Glomerular visceral epithelial cell (primary cell): ENCODE data around the gene DCPS.

ENCODE experiments used
- DNase-seq: peaks from one replicate; pipeline ENCODE4 v3.0.0-alpha.2; 2016; ENCODE audit errors: extremely low spot score

The DCPS gene

DNA sequence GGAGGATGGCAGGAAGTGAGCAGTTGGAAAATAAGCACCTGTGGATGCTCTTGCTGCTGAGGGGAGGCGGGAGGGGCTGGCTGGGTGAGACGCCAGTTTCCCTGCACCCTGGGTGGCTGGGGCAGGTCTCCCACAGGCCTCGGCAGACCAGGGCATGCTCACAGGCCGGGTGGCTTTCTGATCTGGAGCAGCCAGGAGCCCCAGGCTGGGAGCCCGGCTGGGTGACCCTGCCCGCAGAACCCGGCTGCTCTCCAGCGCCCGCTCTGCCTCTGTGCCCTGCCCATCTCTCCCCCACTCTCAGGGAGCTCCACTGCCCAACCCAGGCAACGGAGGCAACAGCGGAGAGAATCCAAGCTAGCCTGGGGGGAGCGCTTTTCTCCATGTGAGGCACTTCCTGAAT lies 24.6 kb downstream of the DCPS start:
- DNase-seq, result no peak

DNA sequence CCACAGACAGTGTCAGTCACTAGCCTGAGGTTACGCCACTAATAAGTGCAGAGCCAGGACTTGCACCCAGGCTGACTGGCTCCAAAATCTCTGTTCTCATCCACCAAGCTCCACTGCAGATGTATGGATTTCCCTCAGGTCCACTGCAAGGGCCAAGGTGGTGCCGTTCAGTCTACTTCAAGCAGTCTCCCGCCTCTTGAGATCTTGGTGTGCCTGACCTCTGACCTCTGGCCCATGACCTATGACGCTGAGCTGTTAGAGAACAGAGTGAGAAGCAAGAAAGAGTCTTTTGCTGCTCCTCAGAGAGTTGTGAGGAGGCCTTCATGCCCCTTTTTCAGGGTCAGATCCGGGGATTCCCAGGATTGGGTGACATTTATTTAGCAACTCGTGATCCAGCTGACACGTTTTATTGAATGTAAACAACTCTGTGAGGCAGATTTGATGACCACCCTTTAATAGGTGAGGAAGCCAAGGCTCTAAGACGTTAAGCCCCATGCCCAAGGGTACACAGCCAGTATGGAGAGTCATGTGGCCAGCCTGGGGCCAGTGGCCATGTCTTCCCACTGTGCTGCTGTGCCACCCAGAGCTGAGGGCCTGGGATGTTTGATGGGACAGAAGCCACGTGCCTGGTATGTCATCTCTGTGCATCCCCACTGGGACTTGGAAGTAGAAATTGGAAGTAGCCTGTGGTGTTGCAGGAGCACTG lies 25.2 kb downstream of the DCPS start:
- no peak for DNase-seq

DNA sequence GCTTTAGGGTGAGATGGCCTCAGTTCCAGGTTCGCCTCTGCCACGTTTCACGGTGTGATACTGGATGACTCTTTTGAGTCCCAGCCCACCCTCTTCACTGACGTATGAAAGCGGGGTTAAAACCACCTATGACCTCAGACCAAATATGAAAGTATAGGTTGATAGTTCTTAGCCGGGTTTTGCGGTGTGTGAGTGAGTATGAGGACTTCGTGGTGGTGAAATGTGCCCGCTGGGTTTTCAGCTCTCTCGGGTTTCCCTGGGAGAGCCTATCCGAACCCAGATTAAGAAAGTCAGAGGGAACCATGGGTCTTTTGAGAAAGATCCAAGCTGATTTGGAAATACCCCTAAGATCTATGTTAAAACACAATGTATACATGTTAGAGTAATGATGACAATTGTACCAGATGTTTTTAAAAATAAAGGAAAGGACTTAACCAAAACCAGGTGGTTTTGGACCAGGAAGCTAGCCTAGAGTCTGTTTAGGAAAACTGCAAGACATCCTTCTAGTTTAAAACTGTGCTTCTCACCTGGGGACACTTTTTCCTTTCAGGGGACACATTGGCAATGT lies 25.9 kb downstream of the DCPS start:
- DNase-seq, result no peak

DNA sequence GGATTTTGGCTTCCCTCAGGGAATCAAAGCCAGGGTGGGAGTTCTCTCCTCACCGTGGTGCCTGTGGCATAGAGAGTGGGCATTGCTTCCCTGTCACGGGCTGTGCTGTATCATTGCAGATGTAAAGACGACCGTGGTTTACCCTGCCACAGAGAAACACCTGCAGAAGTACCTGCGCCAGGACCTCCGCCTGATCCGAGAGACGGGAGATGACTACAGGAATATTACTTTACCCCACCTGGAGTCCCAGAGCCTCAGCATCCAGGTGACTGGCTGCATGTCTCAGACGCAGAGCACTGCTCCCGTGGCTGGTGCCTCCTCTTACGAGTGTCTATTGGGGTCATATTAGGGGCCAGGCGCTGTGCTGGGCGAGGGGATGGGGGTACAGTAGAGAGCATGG lies 27.4 kb downstream of the DCPS start:
- DNase-seq, result no peak

DNA sequence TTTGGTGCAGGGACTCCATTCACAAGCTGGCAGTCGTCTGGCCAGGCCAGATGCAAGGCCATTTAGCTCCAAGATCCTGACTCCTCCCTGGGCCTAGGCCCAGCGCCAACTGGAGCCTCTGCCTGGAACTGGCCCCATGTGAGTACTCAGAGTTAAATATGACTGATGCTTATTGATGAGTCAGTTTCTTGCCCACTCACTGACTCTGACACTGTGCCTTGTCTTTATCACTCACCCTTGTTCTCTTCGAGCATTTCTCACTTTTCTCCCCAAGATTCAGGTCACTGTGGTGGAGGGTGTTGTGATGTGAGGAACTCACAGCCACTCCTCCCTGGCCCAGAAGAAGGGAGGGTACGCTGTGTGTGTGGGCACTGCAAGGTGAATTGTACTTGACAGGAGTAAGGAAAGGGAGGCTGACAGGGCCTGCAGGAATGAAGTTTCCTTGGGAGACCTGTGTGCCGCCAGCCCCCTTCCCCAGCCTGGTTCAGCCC lies 28.4 kb downstream of the DCPS start:
- DNase-seq, result peak; percentile 79

DNA sequence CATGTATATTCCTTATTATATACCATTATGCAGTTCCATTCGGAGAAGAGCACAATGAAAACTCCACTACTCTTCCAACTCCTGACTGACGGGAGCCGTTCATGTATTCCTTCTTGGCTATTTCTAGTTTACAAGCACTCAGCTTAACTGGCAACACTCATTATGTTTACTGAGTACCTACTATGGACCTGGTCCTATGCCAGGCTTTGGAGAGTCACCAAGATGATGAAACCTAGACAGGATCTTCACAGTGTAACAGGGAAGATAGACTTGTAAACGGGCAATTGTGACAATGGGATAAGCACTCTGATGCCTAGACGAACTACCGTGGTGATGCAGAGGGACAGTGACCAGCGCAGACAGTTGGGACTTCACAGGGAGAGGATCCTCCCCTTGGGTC lies 29.3 kb downstream of the DCPS start:
- no peak for DNase-seq

DNA sequence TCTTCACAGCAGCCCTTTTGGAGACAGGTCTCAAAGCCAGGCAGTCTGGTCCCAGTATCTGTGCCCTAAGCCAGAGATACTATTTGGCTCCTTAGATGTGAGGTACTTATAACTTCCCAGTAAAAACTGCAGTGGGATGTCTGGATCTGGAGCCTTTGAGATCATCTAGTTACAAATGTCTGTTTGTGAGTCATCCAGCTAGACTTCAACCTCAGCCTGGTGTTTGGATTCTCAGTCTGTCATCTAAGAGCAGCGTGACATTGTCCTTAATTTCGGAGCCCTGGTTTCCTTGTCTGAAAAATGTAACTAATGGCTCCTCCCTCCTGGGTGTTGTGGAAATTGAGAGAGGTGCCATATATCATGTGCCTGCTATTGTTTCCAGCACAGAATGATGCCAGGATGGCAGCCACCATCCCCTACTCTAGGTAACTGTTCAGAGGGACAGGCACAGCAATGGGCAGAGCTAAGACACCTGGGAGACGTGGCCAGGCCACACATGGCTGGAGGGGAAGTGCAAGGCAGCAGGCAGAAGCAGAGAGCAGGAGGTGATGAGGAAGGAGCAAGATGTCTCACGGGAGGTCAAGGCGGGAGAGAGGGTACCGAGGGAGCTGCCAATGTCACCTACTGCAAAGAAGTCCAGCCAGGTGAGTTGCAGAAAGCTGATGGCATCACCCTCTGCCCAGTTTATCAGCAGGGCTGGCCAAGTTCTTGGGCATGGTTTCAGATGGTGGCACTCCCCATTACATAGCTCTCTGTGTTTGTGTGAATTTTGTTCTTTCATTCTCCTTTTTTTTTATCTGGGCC lies 31.0 kb downstream of the DCPS start:
- peak; percentile 39 for DNase-seq

DNA sequence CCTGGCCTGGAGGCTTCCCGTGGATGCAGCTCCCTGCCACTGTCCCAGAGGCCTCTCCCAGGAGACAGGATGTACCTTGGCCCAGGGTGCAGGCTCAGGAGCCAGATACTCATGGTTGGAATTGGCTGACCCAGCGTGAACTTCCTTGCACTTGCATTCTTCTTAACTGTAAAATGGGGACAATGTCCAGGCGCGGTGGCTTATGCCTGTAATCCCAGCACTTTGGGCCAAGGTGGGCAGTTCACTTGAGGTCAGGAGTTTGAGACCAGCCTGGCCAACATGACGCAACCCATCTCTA lies 31.6 kb downstream of the DCPS start:
- no peak for DNase-seq

DNA sequence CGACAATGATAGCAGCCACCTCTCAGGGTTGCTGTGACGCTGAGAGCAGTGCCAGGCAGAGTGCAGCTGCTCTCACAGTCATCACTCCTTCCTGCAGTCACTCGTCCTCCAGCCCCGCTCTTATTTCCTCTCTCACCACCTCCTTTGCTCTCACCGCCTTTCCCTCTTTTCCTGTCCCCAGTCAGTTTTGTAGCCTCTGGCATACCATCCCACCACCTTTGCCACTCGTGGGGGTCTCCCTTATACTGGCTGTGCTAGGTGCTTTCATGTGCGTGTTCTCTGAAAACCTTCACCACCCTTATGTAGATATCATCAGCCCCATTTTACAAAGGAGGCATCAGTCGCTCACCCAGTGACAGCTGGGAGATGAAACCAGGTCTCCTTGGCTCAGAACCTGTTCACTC lies 32.3 kb downstream of the DCPS start:
- DNase-seq, result no peak

DNA sequence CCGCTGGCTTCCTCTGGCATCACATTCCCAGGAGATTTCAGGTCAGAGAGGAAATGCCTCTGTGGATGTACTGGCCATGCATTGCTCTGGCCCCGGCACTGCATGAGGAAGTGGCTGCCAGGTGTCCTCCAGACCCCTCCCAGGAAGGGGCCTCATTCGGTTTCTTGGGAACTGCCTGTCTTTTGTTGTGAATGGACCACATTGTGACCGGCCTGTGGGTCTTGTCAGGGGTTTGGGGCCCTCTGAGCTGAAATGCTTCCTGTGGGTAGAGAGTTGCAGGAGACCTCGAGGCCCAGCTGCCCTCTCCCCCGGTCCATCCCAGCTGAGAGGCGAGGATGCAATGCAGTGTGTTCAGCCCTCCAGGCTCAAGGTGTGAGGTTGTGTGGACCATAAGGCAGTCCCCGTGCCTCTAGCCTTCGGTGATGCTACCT lies 32.8 kb downstream of the DCPS start:
- no peak for DNase-seq

DNA sequence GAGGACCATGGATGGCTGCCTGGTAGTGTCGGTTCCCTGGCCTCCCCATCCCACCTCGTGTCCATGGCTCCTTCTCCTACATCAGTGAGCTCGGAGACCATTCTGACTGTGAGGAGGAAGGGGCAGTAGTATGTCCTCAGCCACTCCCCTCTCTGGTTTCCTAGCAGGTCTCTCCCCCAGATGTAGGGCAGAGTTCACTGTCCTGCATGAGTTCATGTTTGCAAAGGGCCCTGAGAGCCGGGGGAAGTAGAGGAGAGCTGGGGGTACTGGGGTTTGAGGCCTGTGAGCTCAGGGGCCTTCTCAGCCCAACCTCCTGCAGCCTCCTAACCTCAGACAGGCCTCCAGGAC lies 33.2 kb downstream of the DCPS start:
- no peak for DNase-seq

DNA sequence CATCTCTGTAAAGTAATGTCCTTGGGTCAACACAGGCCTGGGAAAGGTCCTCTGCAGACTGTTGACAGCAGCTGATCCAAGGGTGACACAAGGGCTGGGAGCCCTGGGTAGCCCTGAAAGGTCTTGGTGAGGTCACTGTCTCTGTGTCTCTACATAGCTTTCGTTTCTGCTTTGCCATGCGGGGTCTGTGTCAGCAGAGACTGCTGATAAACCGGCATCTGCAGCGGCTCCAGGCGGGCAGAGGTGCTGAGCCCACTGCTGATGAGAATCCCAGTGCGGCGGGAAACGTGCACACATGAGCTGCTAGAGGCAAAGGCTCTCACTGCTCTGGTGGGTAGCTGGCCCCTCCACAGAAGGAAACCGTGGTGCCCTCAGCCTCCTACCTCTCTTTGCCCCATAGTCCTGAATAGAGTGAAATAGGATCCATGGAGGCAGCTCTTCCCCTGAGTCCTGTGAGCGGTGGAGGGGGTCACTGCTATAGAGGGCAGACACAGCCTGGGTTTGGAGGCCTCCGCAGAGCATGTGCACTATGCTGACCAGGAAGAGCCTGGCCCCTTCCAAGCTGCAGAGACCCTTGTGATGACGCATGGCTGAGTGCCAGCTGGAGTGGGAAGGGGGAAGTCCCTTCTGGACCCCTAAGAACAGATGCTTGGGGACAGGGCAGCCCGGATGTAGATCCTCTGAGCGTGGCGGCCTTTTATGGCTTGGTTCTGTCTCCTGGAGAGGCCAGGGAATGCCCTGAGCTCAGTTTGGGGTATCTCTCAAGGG lies 33.8 kb downstream of the DCPS start:
- no peak for DNase-seq

DNA sequence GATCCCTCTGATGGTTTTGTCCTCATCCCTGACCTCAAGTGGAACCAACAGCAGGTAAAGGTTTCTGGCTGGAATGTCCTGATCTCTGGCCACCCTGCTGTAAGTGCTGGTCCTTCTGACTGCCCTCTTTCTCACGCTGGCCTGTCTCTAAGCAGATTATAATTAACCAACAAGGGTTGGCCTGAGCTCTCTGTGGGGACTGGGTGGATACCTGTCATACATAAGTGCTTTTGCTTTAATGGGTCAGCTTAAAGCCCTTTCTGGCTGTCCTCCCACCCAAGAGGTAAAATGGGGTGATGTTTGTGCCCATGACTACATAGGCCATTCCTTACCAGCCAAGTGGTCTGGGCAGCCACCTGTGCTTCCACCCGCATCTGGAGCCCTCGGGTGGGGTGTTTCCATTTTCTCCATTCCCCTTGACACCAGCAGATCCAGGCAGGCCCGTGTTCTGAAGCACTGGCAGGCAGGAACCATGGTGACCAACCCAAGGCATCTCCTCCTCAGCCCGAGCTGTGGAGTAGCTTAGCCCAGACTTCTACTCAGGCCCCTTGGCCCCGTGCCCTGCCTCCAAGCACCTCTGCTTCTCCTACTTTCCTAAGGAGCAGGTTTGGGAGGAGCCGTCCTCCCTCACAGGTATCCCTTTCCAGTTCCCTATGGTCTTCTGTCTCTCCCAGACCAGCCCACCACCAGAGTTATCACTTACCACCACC lies 34.6 kb downstream of the DCPS start:
- DNase-seq, result no peak

DNA sequence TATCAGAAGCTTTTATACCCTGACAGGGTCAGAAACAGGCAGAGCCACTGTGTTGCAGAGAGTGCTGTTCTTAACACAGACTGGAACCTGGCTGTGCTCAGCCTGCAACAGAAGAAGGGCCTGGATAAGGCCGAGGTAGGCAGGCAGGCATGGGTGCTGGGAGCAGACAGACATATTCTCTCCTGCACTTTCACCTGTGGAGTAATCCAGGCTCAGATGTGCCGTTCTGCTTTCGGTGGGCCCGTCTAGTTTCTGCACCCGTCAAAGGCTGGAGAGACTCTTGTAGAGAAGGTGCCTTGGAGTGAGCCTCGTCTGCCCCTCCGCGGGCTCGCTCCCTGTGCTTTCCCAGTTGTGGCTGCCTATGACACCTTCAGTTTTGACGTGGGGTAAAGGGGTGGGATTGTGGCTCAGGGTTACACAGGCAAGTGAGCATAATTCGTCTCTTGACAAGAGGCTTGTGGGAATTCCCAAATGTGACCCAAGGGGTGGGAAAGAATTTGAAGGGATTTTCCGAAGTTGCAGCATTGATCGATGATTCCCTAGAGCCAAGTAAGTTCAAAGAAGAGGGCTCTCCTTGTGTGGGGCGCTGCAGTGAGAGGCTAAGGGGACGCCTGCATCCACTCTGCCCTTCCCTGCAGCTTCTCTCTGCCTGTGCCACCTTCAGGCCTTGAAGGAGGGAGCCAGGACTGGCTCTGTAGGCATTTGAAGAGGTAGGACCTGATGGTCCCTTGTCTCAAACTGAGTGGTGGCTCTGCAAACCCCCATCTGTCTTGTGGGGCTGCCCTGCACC lies 35.4 kb downstream of the DCPS start:
- DNase-seq, result no peak

DNA sequence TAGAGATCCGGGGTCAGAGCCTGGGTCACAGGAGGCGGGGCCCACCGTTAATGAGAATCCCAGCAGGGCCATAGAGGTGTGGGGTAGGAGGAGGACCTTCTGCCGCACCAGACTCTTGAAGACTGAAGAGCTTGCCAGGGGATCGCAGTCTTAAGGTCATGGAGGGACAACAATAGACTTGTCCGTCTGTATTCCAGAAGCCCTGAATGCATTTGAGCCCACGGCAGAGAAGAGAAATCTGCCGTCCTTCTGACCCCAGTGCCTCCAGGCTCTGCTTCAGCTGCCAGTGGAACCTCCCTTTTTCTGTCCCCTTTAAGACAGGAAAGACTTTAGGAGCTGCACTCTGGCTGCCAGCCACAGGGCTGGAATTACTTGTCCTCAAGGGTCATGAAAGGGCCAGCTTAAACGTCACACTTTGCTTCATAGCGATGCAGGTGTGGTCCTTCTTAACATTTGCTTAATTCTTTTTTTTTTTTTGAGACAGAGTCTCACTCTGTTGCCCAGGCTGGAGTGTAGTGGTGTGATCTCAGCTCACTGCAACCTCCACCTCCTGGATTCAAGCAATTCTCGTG lies 36.1 kb downstream of the DCPS start:
- DNase-seq, result no peak

DNA sequence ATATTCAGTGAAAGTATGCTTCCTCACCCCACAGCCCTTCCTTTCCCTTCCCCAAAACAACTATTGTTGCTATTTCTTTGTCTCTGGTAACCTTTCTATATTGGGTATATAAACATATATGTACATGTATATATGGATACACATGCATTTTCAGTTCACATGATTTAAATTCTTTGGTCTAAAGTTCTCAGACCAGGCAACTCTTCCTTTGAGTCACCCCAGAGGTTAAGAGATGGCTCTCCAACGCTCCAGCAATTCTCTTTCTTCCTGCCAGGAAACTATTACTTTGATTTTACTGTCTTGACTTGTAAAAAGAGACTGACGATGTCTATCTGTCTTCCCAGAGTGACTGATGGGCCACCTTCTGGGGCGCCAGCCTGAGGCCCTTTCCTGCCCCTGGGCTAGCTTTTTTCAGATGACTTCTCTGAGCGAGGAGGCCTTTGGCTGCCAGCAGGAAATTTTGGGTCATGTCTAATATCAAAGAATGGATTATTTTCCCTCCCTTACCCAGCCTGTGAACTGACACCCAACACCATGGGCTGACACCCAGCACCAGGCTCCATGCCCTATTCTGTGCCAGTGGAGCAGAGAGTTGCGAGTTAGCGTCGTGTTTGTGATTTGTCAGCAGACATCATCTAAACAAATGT lies 37.2 kb downstream of the DCPS start:
- DNase-seq, result no peak

DNA sequence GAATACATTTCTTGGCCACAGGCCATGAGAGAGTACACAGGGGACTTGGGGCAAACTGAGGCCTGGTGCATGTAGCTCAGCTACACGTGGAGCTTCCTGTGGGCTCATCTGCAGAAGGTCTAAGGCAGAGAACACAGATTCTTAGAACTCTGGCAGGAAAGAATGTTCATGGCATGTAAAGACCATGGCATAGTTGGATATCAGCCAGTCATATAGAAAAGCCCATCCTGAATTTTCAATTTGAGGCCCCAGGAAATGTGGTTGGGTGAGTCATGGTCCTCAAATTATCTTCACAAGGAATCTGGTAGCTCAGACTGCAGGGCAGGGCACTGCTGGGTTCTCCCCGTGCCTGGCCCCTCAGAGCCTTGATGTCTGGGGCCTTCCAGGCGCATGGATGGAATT lies 37.9 kb downstream of the DCPS start:
- DNase-seq, result peak; percentile 88

DNA sequence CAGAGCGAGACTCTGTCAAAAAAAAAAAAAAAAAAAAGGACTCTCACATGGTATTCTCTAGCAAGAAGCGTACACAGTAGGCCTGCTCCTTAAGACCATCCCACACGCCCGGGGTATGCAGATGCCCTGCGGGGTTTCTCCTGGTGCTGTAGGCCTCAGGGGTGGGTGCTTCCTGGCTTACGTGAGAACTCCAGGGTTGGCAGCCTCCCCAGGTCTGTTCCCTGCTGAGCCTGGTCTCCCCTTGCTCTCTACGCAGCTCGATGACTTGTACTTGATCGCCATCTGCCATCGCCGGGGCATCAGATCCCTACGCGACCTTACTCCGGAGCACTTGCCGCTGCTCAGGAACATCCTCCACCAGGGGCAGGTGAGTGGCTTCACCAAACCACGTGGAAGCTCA lies 39.2 kb downstream of the DCPS start:
- no peak for DNase-seq

DNA sequence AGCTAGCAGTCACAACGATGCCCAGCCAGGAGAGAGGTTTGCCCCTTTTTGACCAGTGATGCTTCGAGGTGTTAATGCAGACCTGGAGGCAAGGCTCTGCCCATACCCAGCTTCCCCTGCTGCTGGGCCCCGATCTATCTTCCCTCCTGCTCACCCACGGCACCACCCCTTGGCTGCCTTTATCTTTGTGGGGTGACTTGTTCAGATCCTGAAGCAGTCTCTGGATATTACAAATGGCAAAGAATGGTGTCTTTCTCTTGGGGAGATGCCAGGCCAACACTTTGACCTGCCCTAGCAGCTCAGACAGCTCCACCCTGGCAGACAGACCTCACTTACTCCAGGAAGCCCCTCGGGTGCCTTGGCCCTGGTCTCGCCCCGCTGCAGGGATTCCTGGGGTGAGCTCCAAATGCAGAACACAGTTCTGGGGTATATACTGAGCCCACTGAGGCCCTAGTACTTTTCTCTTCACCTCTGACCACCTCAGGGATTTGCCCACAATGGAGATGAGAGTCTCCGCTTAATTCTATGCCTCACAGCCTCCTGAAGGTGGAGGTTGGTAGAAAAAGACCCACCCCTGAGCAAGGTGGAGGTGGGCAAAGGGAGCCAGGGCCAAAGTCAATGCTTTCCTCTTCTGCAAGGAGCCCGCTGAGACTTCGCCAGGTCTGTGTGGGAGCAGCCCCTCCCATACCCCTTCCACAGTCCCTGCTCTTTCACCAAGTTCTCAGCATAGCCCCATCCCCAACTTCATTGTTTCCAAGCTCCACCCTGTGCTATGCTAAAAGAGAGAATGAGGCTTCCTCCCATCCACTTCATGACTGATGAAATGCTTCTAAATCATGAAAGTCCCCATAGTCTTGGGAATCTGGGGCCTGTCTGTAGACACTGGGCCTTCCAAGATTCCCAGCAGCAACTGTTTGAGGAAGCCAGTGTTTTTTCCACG lies 40.6 kb downstream of the DCPS start:
- DNase-seq, result no peak
